OCI-LY1 (cell line): Measurements from ENCODE around the gene EYS.
"Not testable (repeated sequence)": the region's sequence is repeated elsewhere in the genome, so short reads cannot be mapped to it uniquely, and the experiment has no call there.

Experiments
- H2AFZ ChIP-seq: fragments of 200-600 bp; sonication (generic), shearing (Covaris generic); 2 replicates; pipeline ENCODE4 v1.6.0; 2014; ENCODE audit warnings: antibody characterized with exemption, mild to moderate bottlenecking, low read length
- H3F3A ChIP-seq: fragments of 200-600 bp; sonication (generic), shearing (Covaris generic); 2 replicates; pipeline ENCODE4 v1.6.0; 2014; ENCODE audit warnings: mild to moderate bottlenecking, antibody characterized with exemption, low read length, moderate library complexity; ENCODE audit not compliant: insufficient read depth
- H3K27ac ChIP-seq: fragments of 200-600 bp; sonication (generic); 2 replicates; pipeline ENCODE4 v1.5.1; 2014; ENCODE audit warnings: low read length, mixed run types, mild to moderate bottlenecking, low read depth; ENCODE audit not compliant: poor library complexity, severe bottlenecking
- H3K27me3 ChIP-seq: fragments of 200-600 bp; sonication (generic); 2 replicates; pipeline ENCODE4 v1.6.0; 2014; ENCODE audit warnings: antibody characterized with exemption, mild to moderate bottlenecking, low read length, moderate library complexity; ENCODE audit not compliant: insufficient read depth
- H3K36me3 ChIP-seq: fragments of 200-600 bp; sonication (generic); 2 replicates; pipeline ENCODE4 v1.6.1; 2014; ENCODE audit warnings: mild to moderate bottlenecking, antibody characterized with exemption, low read length, moderate library complexity, mixed read lengths; ENCODE audit not compliant: insufficient read depth
- H3K4me1 ChIP-seq: fragments of 200-600 bp; sonication (generic); 2 replicates; pipeline ENCODE4 v1.5.1; 2014; ENCODE audit warnings: mild to moderate bottlenecking, low read length, moderate library complexity; ENCODE audit not compliant: insufficient read depth, severe bottlenecking
- H3K4me2 ChIP-seq: fragments of 200-600 bp; sonication (generic), shearing (Covaris generic); 2 replicates; pipeline ENCODE4 v1.6.1; 2014; ENCODE audit warnings: low read length
- H3K4me3 ChIP-seq: fragments of 200-600 bp; sonication (generic); 2 replicates; pipeline ENCODE4 v1.5.1; 2014; ENCODE audit warnings: low read length, low read depth, mild to moderate bottlenecking, mixed read lengths; ENCODE audit not compliant: poor library complexity, severe bottlenecking
- H3K79me2 ChIP-seq: fragments of 200-600 bp; shearing (Covaris generic); 2 replicates; pipeline ENCODE4 v1.6.1; 2016; ENCODE audit warnings: mixed run types, low read length, mixed read lengths; ENCODE audit not compliant: insufficient read depth
- H3K9ac ChIP-seq: fragments of 200-600 bp; sonication (generic), shearing (Covaris generic); 2 replicates; pipeline ENCODE4 v1.6.1; 2014; ENCODE audit warnings: mild to moderate bottlenecking, low read length, mixed read lengths
- H3K9me2 ChIP-seq: fragments of 200-600 bp; sonication (generic), shearing (Covaris generic); 2 replicates; pipeline ENCODE4 v1.6.1; 2014; ENCODE audit warnings: low read depth, mild to moderate bottlenecking, low read length, mixed read lengths
- H3K9me3 ChIP-seq: fragments of 200-600 bp; shearing (Covaris generic); 2 replicates; pipeline ENCODE4 v1.6.1; 2014; ENCODE audit warnings: low read length, mixed read lengths
- H4K20me1 ChIP-seq: fragments of 200-600 bp; sonication (generic), shearing (Covaris generic); 2 replicates; pipeline ENCODE4 v1.6.0; 2016; ENCODE audit warnings: mild to moderate bottlenecking, low read length; ENCODE audit not compliant: insufficient read depth
- EZH2 ChIP-seq: fragments of 200-600 bp; sonication (generic), shearing (Covaris generic); IDR thresholded peaks from 2 replicates; pipeline ENCODE4 v1.8.0; 2017; ENCODE audit warnings: borderline replicate concordance, mixed run types, mild to moderate bottlenecking, antibody characterized with exemption, low read length, moderate library complexity, mixed read lengths
- TF ChIP-seq, protein P1 (sequence below): fragments of 200-600 bp; sonication (generic), shearing (Covaris generic); IDR thresholded peaks from 2 replicates; pipeline ENCODE4 v1.5.1; 2017; ENCODE audit warnings: mild to moderate bottlenecking, antibody characterized with exemption, low read length, moderate library complexity, mixed read lengths

EYS gene

DNA sequence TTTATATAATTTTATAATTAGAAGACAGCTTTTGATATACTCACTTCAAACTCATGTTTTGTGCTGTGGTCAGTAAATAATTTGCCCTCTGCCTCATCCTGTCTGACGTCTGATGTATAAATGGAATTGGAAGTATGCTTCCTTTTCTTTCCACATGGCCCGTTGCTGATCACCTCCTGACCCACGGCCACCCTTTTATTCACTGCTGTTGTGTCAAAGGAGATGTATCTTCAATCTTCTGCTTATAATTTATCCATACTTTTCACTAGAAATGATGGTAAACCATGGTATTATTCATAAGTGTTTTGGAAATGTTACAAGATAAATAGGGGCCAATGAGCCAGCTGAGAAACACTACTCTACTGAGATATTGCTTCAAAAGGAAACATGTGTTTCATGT lies 1229.6 kb downstream of the EYS start:
- Histone ChIP-seq H3K9ac (no peak overlapping the region), H3K27ac (no peak overlapping the region), H3K9me3 (no peaks in the 10 kb centered on the region), H3K4me2 (no peak overlapping the region), H3F3A (no peaks in the 10 kb centered on the region), H3K27me3 (no peaks in the 10 kb centered on the region), H2AFZ (no peak overlapping the region), H3K36me3 (no peaks in the 10 kb centered on the region), H4K20me1 (no peaks in the 10 kb centered on the region), H3K79me2 (no peaks in the 10 kb centered on the region), H3K4me1 (no peaks in the 10 kb centered on the region), H3K4me3 (no peak overlapping the region), H3K9me2 (no peaks in the 10 kb centered on the region)
- TF ChIP-seq, protein P1, sequence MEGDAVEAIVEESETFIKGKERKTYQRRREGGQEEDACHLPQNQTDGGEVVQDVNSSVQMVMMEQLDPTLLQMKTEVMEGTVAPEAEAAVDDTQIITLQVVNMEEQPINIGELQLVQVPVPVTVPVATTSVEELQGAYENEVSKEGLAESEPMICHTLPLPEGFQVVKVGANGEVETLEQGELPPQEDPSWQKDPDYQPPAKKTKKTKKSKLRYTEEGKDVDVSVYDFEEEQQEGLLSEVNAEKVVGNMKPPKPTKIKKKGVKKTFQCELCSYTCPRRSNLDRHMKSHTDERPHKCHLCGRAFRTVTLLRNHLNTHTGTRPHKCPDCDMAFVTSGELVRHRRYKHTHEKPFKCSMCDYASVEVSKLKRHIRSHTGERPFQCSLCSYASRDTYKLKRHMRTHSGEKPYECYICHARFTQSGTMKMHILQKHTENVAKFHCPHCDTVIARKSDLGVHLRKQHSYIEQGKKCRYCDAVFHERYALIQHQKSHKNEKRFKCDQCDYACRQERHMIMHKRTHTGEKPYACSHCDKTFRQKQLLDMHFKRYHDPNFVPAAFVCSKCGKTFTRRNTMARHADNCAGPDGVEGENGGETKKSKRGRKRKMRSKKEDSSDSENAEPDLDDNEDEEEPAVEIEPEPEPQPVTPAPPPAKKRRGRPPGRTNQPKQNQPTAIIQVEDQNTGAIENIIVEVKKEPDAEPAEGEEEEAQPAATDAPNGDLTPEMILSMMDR, result no peak
- TF ChIP-seq EZH2, result no peak

DNA sequence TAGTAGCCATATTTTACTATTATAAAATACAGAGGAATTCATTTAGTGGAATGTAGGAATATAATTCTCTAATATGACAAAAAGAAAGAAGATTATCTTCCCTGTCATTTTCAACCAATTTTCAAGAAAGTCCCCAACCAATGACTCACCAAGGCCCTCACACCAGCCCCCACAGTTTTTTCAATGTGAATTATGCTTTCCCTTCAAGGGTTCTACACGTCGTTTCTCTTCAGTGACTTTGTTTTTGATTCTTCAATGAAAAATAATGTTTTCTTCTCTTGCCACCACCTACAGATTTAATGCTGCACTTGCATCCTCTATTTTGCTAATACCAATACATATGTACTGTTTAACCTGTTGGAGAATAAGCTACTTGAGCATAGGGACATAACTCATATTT lies 1230.1 kb downstream of the EYS start:
- Histone ChIP-seq H3K9me2 (no peaks in the 10 kb centered on the region), H3K4me1 (no peaks in the 10 kb centered on the region), H3K9me3 (no peaks in the 10 kb centered on the region), H3K9ac (no peak overlapping the region), H3K27ac (no peak overlapping the region), H2AFZ (no peak overlapping the region), H3K79me2 (no peaks in the 10 kb centered on the region), H4K20me1 (no peaks in the 10 kb centered on the region), H3F3A (no peaks in the 10 kb centered on the region), H3K4me2 (no peak overlapping the region), H3K4me3 (no peak overlapping the region), H3K36me3 (no peaks in the 10 kb centered on the region), H3K27me3 (no peaks in the 10 kb centered on the region)
- no peak for TF ChIP-seq EZH2
- TF ChIP-seq, protein P1, result no peak

DNA sequence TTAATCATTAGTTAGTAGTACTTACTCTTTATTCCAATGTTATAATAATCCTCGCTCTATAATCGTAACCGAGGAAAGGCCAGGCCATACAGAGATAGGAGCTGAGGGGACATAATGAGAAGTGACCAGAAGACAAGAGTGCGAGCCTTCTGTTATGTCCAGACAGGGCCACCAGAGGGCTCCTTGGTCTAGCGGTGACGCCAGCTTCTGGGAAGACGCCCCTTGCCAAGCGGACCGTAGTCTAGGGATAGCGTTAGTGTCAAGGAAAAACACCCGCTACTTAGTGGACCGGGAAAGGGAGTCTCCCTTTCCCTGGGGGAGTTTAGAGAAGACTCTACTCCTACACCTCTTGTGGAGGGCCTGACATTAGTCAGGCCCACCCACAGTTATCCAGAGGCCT lies 1237.6 kb downstream of the EYS start:
- not testable (repeated sequence) for H3K9me3 ChIP-seq, H3K27me3 ChIP-seq, H3K4me1 ChIP-seq, H3F3A ChIP-seq, H3K79me2 ChIP-seq, H3K9ac ChIP-seq, H3K9me2 ChIP-seq, H3K27ac ChIP-seq, H3K36me3 ChIP-seq, H2AFZ ChIP-seq, H4K20me1 ChIP-seq, H3K4me3 ChIP-seq, H3K4me2 ChIP-seq
- TF ChIP-seq, protein P1, result 0 out of 2 replicates have a peak, but pooled peaks have one; percentile 31

DNA sequence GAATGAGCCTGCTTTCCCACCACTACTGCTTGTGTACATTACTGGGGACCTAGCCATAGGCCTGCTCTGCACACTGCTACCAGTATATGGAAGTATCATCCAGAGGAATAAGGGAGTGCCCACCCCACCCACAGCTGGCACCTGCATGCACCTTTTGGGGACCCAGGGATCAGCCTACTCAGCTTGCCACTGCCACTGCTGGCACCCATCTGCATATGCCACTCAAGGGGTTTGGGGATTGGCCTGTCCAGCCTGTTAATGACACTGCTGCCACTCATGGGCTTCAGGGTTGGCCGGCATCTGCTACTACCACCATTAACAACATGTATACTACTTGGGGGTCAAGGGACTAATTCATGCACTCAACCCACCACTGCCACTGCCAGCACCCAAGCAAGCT lies 1239.4 kb downstream of the EYS start:
- Histone ChIP-seq H4K20me1 (no peaks in the 10 kb centered on the region), H2AFZ (no peak overlapping the region), H3K4me1 (no peaks in the 10 kb centered on the region), H3K9me3 (no peaks in the 10 kb centered on the region), H3K9ac (no peak overlapping the region), H3K4me3 (no peak overlapping the region), H3K9me2 (no peaks in the 10 kb centered on the region), H3K36me3 (no peaks in the 10 kb centered on the region), H3K27ac (no peak overlapping the region), H3K27me3 (no peaks in the 10 kb centered on the region), H3F3A (no peaks in the 10 kb centered on the region), H3K79me2 (no peaks in the 10 kb centered on the region), H3K4me2 (no peak overlapping the region)
- TF ChIP-seq, protein P1, result no peak
- no peak for TF ChIP-seq EZH2
